Dermis lymphatic vessel endothelial cell (primary cell): ENCODE measurements around the gene MAP1A. TPM values are rescaled to one million over a fixed set of nuclear protein-coding genes. Genes with fewer than 3 reads are reported as not detected.

Experiments used
- total RNA-seq: library from RNA; depleted of rRNA; stranded (reverse); fragments of >200 nt; gene quantifications from 2 replicates; pipeline ENCODE4 v1.2.1, GENCODE V29; 2014

Gene MAP1A
- total RNA-seq, result 0.17 and 0.33 TPM in 2 replicates

GRCh38 chr15:43517354-43518196 lies at the start of gene MAP1A:
Gene MAP1A (plus strand): TSS chr15:43517608. CDS start chr15:43521474, 3,866 bp downstream.

DNA sequence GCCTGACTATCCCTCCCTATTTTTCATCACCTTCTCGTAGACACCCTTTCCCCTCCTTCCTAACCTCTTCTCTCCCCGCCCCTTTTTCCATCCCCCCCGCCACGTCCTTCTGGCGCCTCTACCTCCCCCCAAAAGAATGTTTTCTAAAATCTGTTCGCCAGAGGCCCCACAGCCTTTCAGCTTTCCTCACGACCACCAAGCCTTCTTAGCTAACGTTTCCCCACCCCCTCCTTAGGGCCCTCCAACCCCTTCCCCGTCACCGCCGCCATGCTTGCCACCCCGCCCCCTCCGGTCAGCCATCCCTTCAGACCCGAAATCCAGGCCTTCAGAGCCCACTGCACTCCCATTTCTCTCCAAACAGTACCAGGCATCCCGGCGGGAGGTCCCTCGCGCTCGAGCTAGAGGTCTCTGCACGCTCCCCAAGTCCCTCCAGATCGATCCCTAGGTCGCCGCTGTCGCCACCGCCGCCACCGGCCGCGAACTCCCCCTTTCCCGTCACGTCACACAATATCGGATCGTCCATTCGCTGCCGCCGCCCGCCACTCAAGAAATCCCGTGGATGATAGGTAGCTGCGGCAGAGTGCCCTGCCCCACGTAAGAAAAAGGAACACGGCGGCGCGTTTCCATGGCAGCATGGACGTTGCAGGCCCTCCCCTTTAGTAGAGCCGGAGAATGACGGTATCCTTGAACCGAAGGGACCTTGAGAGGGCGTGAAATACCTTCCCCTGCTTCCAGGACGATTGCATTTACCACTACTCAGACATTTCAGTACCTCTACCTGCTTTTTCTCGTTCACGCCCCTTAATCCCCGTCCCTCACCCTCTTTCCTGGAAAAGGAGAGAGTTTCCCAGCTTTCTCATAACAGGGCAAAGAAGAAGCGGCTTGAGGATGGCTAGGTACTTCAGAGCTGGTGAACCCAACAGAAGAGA lies 24.5 kb upstream of the MAP1A start, which contains the start of gene TP53BP1:
TP53BP1 (minus strand) TSS at position 484 of the 929 bp plus-strand sequence; CDS start at position 371, 113 bp downstream.

Other genes with a start within 250 kb of the MAP1A start
- not detected in 2 replicates for gene TGM7, start 215.4 kb upstream of the MAP1A start, total RNA-seq
- gene LCMT2, start 187.0 kb upstream of the MAP1A start, total RNA-seq, result 4.6 and 5.5 TPM in 2 replicates
- 19.7 and 20.2 TPM in 2 replicates for gene ZSCAN29, start 146.6 kb upstream of the MAP1A start, total RNA-seq
- gene TUBGCP4, start 146.5 kb upstream of the MAP1A start, total RNA-seq, result 9.2 and 9.5 TPM in 2 replicates
- gene TP53BP1, start 24.5 kb upstream of the MAP1A start, total RNA-seq, result 48.9 and 64.7 TPM in 2 replicates
- 7.4 and 12.8 TPM in 2 replicates for gene PPIP5K1, start 72.6 kb downstream of the MAP1A start, total RNA-seq
- gene CKMT1B, start 76.4 kb downstream of the MAP1A start, total RNA-seq, result not detected in 2 replicates
- gene STRC, start 101.2 kb downstream of the MAP1A start, total RNA-seq, result 0.09 TPM in 1 of 2 replicates, not detected in the other
- 0.33 and 0.95 TPM in 2 replicates for gene CATSPER2, start 131.2 kb downstream of the MAP1A start, total RNA-seq
- not detected in 2 replicates for gene CKMT1A, start 176.3 kb downstream of the MAP1A start, total RNA-seq
- gene PDIA3, start 228.8 kb downstream of the MAP1A start, total RNA-seq, result 123 and 147 TPM in 2 replicates